Superior temporal gyrus (tissue), 1 donor: ENCODE data around the gene ZBTB42.

ENCODE experiments used
- DNase-seq: peaks from one replicate; pipeline ENCODE4 v3.0.0-alpha.2; 2016; ENCODE audit errors: extremely low spot score

ZBTB42 gene

DNA sequence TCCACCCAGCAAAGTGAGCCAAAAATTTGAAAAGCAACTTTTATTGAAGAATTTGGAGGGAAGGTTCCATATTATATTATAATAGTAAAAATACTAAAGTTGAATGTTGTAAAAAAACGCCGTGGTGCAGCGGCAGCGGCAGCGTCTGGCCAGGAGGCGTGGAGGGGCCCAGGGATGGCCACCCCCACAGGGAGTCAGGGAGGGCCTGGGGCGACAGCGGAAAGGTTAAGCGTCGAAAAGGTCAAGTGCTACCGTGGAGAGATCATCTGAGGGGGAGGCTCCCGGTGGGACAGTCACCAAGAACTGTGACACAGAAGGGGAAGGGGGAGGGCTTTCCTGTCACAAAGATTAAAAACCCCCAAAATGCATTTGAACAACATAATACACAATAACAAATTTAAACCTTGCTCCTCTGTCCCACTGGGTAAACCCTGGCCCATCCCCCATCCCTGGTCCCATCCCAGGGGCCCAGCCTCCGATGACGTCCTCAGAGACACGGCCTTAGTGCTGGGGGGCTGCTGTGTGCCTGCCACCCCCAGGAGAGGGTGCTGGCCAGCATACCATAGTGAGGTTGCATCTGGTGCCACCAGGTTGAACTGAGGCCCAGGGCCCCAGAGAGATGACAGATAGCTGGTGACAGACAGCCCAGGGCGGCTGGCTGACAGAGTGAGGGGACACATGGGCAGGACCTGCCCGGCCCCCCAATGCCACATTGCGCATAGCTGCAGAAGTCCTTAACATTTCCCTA, 31.4 kb upstream of the ZBTB42 start:
- DNase-seq = no peak

DNA sequence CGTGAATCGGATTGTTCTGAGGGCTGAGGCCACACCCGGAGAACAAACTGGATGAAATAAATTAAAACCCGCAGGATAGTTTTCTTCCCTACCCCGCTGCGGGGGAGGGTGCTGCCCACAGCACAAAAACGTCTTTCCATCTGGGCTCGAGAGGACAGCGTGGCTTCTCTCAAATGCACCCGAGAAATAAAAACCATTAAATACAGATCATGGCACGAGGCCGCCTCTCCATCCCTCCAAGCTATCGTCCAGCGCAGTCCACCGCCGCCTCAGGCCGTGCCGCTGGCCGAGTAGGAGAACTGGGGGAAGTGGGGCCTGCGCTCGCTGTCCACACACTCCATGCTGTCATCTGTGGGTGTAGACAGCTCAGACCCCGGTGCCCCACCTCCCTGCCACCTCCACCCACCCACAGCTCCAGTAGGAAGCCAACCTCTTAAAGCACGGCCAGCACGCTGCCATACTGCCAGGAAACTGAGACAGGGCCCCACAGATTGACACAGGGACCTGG, 30.8 kb upstream of the ZBTB42 start:
- DNase-seq = no peak

DNA sequence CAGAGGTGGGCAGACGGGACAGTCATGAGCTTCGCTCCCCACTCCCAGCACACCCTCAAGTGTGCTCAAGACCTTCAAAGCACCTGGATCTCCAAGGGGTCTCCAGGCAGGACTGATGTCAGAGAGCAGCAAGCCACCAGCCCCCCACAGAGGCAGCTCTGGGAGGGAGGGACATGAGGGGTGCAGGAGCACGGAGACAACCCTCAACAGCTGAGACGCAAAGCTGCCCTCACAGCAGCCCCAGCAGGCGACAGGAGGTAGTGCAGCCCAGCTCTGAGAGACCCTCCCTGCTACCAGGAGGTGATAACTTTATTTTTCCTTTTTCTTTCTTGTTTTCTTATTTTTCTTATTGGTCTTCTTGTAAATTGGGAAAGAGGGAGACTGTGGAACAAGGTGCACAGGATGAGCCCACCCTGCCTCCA, 30.0 kb upstream of the ZBTB42 start:
- DNase-seq = no peak

DNA sequence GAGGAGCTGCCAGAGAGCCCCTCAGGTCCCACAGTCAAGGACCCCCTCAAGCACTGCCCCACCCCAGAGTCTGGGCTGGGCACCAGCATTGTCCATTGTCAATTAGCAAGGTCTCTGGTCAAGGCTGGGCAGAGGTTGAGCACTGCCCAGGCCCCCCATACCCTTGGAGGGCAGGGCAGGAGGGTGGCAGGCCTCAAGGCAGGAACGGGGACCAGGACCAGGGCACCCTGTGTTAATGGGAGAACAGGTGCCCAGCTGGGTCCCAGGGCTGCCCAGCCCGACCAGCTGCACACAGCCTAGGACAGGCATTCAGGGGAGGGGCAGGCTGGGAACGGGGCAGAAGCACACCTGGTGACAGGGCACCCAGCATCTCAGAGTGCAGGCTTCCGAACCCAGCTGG, 29.5 kb upstream of the ZBTB42 start:
- DNase-seq = no peak

DNA sequence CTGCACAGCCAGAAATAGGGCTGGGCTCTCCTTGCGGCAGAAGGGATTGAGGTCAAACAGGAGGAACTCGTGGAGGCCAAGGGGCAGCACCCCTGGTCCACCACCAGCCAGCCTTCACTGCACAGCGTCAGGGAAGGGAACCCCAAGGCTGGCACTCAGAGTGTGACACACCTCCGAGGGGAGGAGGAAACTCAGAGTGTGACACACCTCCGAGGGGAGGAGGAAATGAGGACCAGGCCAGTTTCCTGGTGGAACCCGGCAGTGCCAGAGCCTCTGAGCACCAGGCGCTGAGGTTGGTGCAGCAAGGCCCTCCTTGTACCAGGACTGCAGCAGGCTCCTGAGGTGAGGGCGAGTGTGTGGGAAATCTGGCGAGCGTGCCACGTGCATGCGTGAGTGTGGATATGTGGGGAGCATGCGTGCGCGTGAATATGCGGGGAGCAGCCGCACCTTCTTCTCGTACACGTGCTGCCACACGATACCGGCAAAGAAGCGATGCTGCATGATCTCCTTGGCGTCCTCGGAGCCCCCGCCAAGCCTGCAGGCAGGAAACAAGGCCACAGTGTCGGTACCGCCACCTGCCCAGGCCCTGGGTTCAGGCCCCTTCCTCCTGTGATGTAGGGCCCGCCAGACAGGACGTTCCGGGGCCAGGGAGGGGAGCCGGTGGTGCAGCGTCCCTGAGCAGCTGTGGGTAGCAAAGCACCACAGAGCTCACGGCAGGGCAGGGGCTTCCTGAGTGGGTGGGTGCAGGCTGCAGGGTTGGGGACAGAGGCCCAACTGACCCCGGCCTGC, 28.8 kb upstream of the ZBTB42 start:
- no peak for DNase-seq

DNA sequence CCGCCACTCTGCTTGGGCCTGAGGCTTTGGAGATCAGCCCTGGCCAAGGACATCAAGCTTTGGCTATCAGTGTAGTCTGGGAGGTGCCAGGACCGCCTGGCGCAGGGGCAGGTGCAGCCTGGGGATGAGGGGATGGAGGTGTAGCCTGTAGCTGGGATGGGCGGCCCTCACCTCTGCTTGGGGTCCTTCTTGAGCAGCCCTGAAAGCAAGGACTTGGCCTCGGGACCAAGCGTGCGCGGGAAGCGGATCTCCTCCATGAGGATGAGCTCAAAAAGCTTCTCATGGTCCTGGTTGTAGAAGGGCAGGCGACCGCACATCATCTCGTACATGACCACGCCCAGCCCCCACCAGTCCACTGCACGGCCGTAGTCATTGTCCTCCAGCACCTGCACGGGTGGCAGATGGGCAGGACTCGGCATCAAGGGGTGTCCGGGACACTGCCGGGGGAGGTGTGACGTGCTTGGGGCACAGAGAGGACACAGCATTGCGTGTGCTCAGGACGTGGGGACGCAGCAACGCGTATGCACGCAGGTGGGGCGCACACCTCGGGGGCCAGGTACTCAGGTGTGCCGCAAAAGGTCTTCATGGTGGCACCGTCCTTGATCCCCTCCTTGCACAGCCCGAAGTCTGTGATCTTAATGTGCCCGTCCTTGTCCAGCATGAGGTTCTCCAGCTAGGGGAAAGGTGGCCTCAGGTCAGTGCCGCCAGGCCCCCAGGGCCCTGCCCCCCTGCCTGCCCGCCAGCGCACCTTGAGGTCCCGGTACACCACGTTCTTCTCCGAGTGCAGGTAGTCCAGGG, 28.0 kb upstream of the ZBTB42 start:
- no peak for DNase-seq

DNA sequence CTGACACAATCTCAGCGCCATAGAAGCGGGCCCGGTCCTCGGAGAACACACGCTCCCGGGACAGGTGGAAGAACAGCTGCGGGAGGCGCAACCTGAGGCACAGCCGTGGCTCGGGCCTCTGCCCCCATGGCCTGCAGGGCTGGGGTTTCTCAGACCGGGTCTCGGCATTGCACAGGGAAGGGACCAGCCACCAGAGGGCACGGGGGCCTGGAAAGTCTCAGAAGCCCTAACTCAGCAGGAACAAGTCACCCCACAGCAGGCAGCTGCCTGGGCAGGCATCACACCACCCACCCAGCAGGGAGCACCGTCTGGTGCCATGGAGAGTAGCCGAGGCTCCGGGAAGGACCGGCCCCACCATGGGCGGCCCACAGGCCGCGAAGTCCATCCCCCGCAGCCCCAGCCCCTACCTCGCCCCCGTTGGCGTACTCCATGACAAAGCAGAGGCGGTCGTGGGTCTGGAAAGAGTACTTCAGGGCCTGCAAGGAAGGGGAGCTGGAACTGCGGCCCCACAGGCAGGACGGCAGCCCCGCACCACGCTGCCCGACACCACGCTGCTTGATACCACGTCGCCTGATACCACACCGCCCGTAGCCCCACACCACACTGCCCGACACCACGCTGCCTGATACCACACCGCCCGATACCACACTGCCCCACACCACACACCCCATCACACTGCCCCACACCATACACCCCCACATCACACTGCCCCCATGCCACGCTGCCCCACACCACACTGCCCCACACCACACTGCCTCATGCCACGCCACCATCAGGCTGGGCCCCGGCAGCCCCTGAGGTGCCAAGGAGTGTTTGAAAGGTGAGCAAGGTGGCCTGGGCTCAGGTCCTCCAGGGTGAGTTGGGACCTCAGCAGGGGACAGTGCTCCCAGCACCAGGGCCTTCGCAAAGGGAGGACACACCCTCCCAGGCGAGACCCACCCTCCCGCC, 27.1 kb upstream of the ZBTB42 start:
- no peak for DNase-seq

DNA sequence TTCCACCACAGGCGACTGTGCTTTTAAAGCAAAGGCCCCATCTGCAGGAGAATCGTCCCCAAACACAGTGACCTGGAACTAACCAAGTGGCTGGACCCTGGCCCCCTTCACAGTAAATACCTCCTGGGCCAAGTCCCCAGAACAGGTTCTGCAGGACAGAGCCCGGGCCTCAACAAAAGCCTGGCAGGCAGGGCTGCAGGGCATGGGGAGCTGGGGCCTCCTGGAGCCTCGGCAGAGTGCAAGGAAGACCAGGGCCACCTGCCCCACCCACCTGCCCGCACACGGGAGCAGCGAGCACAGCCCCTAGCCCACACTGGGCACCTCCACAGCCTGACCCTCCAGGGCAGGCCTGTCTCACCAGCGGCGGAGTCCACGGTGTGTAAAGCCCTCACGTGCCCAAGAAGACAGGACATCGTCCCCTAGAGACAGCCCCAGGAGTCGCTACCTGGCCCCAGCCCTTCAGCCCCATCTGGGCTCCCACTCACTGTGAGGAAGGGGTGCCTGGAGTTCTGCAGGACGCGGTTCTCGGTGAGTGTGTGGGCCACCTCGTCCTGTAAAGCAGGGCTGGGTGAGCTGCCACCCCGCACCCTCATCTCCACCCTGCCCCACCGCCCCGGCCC, 26.3 kb upstream of the ZBTB42 start:
- no peak for DNase-seq

DNA sequence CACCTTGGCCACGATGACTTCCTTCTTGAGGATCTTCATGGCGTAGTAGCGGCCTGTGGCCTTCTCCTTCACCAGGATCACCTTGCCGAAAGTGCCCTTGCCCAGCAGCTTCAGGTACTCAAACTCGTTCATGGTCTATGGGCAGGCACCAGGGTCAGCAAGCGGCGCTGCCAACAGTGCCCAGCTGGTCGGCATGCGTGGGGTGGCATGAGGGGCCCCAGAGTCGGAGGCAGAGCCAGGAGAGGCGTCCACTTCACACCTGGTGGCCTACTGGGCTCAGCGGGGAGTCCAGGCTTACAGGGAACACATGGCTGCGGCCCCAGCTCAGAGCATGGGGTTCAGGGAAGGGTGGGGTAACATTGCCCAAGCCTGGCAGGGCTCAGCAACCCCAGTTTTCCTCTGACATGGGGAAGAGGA, 25.8 kb upstream of the ZBTB42 start:
- DNase-seq = no peak

DNA sequence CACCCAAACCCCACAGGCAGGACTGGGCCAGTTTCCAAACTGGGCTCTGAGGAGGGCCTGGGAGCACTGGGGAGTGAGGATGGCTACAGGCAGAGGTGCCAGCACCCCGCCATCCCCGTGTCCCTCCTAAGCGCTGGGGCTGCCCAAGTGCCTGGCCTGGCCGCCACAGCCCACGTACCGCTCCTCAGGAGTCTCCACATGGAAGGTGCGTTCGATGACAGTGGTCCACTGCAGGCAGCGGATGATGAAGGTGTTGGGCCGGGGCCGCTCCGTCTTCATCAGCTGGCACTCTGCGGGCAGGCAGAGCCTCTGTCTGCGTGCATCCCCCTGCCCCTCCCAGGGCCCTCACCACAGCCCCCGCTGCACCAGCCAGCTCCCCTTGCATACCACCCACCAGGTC, 24.4 kb upstream of the ZBTB42 start:
- no peak for DNase-seq

DNA sequence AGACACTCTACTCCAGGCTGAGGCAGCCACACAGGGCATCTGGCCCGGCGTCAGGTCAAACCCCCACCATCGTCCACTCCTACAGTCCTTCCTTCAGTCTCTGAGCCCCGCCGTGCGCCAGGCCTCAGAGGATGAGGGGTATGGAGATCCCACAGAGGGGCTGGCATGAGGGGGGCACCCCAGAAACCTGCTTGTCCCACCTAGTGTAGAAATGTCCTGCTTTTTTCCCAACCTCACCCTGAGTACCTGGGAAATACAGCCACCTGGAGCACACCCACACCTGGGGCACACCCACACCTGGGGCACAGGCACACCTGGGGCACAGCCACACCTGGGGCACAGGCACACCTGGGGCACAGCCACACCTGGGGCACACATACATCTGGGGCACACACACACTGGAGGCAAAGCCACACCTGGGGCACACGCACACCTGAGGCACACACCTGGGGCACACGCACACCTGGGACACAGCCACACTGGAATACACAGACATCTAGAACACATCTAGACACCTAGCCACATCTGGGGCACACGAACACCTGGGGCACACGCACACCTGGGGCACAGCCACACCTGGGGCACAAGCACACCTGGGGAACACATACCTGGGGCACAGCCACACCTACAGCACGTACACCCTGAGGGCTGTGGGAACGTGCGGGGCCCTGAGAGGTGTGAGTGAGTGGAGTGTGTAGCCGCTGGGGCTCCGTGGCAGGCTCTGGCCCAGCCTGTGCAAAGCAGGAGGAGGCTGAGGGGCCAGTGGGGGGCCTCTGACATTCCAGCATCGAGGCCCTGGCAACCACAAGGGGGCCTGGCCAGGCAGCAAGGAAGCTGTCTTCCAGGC, 23.7 kb upstream of the ZBTB42 start:
- DNase-seq = no peak

DNA sequence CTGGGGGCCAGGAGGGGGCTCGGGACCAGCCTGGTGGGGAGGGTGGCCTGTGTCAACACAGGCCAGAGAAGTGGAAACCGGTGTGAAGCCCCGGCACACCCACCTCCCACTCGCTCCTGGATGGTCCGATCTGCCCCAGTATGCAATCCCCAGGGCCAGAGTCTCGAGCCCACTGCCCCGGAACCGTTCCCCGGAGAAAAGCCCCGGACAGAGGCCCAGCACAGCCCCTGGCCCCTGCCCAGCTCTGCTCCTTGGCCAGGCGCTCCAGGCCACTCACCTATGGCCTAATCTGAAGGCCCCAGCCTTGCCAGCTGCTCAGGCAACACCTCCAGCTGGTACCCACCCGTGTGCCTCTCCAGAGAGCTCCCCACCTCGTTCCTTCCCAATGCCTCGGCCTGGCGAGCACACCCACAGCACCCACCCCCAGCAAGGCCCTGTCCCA, 23.1 kb upstream of the ZBTB42 start:
- no peak for DNase-seq

DNA sequence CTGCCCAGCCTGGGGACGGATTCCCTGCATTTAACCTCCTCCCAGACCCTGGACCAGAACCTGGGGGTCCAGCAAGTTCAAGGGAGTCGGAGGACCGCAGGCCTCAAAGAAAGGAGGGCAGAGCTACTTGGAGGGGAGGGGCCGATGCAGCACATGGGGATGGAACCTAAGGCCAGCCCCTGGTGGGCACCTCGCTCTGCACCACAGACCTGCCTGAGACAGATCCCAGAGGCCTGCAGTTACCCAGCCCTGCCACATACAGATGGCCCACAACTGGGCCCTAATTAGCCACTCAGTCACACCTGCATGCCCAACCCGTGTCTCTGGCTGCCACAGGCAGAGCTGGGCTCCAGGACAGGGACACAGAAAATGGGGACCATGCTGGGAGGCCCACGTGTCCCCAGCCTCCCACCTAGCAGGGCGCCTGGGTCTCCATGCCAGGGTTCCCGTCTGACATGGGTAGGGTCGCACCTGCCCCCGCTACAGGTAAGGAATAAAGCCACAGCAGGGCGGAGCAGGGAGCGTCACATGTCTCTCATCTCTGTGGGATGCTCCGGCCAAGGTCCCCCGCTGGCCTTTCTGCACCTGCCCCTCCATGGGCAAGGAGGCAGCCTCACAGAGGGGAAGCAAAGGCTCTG, 22.1 kb upstream of the ZBTB42 start:
- no peak for DNase-seq

DNA sequence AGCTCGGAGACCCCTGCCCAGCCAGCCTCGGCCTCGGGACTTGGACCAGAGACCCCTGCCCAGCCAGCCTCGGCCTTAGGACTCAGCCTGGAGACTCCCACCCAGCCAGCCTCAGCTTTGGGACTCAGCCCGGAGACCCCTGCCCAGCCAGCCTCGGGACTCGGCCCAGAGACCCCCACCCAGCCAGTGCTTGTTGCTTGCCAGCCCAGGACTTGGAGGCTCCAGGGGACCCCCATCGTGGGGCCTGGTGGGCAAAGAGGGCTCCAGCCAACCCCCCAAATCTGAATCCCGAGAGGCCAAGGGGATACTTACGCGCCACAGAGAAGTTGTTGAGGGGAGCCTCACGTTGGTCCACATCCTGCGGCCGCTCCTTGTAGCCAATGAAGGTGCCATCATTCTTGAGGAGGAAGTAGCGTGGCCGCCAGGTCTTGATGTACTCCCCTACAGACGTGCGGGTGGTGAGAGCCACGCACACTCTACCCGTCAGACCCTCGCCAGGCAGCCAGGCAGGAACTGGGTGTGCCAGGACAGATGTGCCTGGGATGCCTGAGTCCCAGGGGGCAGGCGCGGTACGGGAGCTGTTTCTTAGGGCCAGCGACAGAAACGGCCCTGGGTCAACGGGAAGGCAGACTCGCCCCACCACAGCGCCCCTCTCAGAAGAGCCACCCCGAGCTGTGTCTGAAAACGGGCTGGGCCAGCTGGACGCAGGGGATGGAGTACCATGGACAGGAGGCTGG, 21.0 kb upstream of the ZBTB42 start:
- no peak for DNase-seq

DNA sequence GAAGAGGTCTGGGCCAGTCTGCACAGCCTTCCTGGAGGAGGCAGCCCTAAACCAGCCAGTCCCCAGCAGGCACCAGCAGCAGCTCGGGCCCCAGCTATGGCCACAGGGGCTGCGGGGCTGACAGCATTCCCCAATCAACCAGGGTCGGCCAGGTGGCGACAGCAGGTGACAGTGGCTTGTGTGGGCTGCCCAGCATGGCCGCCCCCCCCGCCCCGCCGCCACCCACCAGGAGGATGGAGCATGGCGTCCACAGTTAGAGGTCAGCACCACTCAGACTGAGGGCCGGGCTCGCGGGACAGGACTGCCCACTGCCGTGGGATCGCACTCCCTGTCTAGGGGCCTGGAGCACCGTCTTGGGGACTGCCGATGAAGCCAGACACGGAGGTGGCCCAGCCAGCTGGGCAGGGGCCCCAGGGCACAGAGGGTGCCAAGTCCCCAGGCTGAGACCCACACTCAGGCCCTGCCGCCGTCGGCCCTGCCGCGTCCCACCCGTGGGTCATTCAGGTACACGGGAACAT, 20.3 kb upstream of the ZBTB42 start:
- no peak for DNase-seq

DNA sequence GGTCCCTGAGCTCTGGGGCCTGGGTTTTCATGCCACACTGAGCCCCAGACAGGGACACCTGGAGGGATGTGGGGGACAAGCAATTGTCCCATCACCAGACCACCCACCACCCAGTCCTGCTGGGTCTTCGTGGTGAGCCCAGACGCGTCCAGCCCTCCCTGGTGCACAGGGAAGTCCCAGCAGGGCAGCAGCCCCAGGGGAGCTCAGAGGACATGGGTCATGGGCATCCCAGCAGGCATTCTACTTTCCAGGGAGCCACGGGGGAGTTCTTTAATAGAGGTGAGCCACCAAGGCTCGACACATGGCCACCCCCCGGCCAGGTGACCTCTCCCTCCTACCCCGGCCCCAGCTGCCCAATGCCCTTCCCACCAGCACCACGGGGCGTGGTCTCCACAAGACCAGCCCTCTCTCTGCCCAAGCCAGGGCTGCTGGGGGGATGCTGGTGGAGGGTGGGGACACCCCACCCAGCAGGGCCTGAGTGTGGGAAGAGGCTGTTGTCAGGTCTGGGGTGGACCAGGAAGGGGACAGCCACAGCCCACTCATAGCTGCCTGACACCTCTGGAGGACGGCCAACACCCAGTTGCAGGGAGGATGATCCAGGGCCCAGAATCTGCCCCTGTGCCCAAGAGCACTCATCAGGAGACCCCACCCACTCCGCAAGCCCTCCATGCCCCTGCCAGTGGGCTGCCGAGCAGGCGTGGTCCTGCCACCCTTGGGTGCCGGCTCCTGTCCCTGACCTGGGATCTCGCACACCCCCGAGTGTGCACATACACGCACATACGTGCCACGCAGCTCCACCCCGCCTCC, 19.4 kb upstream of the ZBTB42 start:
- DNase-seq = no peak

DNA sequence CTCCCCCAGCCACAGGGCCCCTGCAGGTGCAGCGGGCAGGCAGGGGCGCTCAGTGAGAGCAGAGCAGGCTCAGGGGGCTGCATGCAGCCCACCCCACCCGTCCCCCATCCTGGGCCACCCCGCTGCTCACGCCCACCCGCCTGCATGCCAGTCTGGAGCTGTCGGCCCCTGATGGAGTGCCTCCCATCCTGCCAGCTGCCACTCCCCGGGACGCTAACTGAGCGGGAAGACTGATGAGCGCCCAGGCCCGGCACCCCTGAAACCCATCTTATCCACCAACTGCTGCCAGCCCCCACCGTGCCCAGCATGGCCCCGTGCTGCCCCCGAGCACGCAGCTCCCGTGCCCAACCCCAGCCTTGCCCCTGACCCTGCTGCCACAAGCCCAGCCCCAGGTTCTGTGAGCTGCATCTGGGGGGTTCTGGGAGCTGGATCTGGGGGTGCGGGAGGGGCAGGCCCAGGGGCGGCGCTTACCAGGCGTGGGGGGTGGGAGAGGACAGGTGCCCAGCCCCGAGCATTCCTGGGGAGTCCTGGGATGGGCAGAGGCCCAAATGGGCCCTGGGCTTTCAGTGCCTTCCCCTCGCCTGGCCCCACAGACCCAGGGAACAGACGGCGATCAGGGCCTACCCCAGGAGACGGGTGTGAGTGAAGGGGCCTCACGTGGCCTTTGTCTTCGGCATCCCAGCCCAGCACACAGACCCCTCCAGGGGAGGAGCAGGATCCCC, 18.7 kb upstream of the ZBTB42 start:
- no peak for DNase-seq
